Stimulated activated CD4-positive, alpha-beta T cell treated with anti-CD3 and anti-CD28 coated beads, TNF-alpha, amount 100 ng/mL, for 48 hours (primary cell): ENCODE data around the gene CC2D1A.

Experiments
- DNase-seq, 3 donors: peaks; one replicate each; pipeline ENCODE4 v3.0.0-alpha.2; 2020; ENCODE audit warnings: low read depth in 3 of 3

The CC2D1A gene

DNA sequence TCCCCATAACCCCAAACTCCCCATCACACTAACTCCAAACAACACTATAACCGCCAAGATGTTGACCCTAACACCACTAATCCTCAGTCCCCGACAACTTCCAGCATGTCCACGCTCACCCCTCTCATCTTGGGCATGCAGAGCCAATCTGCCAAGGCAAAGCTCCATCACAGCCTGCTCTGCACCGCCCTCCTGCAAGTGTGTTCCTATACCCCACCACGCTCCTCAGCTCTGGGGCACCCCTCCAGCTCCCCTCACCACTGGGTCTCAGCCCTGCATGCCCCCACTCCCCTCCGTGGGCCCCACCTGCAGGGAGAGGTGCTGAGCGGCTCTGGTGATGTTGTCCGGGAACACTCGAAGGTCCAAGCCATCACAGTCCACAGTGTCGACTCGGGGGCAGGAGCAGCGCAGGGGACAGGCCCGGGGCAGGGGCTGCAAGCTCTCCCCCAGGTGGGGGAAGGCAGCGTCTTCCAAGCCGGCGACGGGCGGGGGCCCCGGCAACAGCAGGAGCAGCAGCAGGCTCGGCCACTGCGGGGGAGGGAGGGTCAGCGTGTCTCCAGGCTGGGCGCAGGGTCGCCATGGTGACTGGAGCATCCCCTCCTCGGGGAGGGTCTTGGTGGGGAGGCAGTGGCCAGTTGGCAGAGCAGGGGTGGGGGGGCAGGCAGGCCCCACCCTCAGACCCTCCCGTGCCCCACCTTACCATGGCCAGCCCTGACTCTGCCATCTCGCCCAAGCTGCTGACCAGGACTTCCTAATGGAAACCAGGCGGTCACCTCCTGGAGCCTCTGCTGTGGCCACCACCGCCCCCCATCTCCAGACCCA is 31.7 kb downstream of the CC2D1A start:
- no peak for DNase-seq

DNA sequence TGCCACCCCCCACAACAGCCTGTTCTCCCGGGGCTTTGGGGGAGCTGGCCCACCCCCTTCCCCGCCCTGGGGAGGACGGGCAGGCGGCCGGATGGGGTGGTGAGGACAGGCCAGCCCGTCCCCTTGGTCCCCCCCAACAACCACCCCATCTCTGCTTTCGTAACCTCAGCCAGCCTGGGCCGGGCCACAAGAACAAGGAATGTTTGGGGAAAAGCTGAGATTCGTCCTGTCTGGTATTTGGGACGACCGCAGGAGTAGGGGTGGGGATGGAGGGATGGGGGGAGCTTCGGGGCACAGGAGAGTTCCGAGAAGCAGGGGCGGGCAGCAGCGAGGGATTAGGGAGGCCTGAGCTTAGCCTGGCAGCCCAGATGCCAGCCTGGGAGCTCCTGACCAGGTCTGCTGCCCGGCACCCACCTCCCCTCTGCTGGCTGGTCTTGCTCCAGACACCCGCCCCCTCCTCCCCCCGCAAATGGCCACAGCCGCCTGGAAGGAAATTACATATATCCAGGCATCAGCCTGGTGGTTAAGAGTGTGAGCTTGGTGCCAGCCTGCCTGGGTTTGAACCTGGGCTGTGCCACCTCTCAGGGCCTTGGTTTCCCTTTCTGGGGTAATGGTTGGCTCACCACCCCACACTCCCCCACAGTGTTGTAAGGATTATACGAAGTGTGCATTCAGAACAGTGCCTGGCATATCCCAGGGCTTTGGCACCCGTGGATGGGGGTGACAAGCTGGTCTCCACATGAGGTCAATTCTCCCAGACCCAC is 32.5 kb downstream of the CC2D1A start, which contains the start of gene PODNL1:
Gene PODNL1, minus strand, starts transcription at position 117 of the 764 bp plus-strand sequence. CDS start 236 bp downstream, outside the sequence.
- DNase-seq, result no peak

- DNase-seq, result no peak
Observed at GRCh38 chr19:13942023-13942684, 36.2 kb downstream of the CC2D1A start.

- DNase-seq, result no peak
Observed at GRCh38 chr19:13946414-13946813, 40.4 kb downstream of the CC2D1A start.

- no peak for DNase-seq
Observed at GRCh38 chr19:13951043-13951442, 45.0 kb downstream of the CC2D1A start.

DNA sequence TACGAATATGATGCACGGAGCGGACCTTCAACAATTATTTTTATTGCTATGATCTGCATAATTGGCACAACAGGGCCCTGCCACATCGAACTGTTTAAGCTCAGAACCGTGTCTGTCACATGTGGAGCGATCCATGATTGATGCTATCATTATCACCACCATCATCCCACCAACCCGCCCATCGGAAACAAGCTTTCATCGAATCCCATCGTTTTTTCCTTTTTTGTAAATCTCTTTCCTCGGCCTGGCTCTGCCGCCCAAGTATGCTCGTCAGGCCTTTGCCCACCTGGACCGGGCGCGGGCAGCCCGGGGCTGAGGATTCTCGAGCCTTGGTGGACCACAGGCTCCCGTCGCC is 45.8 kb downstream of the CC2D1A start:
- DNase-seq, result no peak

DNA sequence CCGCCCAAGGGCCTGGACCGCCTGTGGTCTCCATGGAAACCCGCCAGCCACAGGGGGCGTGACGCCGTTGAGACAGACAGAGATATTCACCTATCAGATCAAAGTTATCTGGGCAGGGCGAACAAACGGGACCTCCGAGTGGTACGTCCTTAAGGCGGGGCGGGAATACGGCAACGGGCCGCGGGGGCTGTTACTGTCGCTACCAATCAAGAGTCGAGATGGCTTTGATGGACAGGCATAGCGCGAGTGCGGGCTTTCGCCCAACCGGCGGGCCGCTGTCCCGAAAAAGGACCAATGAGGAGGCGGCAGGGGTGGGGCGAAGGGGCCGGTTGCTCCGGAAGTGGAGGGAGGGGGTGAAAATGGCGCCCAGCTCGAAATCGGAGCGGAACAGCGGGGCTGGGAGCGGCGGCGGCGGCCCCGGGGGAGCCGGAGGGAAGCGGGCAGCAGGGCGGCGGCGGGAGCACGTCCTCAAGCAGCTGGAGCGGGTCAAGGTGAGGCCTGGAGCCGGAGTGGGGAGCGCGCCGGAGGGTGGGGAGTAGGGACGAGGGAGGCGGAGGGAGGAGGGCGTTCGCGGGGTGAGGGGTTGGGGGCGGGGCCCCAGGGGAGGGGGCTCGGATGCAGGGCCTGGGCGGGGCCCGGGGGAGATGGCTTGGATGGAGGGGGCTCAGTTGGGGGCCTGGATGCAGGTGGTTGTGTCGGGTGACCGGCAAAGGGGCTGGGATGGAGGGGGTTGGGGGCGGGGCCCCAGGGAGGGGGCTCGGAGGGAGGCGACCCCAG is 46.3 kb downstream of the CC2D1A start, which contains the start of gene DCAF15:
Gene DCAF15, plus strand, starts transcription at position 356 of the 777 bp plus-strand sequence. Its CDS starts 4 bp downstream, at position 360.
- peak; percentile 99 for DNase-seq

DNA sequence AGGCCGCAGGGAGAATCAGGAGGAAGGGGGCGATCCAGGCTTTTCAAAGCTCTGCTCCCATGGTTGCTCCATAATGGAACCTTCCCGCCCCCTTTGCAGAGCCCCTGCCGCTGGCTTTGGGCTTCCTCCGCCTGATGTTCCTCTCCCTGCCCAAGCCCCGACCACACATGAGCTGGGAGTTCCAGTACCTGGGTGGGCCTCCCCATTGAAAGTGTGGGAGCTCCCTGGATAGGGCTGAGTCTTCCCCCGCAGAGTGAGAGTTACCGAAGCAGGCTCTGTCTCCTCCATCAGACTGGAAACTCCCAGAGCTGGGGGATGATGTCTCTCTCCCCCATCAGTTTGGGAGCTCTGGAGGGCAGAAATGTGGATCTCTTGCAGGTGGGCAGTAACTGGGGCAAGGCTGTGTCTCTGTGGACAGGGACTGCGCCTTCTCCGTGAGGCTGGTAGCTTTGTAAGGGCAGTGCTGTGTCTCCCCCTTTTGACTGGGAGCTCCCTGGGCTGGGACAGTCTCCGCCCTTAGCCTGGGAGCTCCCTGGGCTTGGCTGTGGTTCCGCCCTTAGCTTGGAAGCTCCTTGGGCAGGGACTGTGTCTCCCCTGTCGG is 47.0 kb downstream of the CC2D1A start:
- DNase-seq, result no peak

GRCh38 chr19:13954185-13954584 is 48.2 kb downstream of the CC2D1A start:
- no peak for DNase-seq

DNA sequence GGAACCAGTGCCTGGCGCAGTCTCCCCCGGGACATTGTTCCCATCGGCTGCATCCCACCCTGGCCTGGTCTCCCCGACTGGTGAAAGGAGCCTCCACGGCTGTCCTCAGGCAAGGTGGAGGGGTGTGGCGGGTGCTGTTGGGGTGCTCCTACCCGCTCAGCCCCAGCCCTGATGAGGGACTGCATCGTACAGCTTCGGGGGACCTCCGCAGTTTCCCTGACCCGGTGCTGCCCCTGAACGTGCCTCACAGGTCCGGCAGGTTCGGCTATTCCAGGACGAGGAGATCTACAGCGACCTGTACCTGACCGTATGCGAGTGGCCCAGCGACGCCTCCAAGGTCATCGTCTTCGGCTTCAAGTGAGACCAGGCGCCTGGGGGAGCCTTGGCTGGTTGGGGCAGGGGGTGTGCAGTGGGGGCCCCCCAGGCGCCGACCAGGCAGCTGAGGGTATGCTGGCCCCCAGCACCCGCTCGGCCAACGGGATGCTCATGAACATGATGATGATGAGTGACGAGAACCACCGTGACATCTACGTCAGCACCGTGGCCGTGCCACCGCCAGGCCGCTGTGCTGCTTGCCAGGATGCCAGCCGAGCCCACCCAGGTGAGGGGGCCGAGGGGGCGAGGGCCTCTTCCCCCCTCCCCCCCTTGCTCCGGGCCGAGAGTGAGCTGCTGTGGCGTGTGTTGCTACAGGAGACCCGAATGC is 49.8 kb downstream of the CC2D1A start:
- no peak for DNase-seq

GRCh38 chr19:13956365-13956744 is 50.4 kb downstream of the CC2D1A start:
- DNase-seq, result no peak

GRCh38 chr19:13957051-13957450 is 51.0 kb downstream of the CC2D1A start:
- no peak for DNase-seq

- no peak for DNase-seq
Observed at GRCh38 chr19:13958043-13958442, 52.0 kb downstream of the CC2D1A start.

DNA sequence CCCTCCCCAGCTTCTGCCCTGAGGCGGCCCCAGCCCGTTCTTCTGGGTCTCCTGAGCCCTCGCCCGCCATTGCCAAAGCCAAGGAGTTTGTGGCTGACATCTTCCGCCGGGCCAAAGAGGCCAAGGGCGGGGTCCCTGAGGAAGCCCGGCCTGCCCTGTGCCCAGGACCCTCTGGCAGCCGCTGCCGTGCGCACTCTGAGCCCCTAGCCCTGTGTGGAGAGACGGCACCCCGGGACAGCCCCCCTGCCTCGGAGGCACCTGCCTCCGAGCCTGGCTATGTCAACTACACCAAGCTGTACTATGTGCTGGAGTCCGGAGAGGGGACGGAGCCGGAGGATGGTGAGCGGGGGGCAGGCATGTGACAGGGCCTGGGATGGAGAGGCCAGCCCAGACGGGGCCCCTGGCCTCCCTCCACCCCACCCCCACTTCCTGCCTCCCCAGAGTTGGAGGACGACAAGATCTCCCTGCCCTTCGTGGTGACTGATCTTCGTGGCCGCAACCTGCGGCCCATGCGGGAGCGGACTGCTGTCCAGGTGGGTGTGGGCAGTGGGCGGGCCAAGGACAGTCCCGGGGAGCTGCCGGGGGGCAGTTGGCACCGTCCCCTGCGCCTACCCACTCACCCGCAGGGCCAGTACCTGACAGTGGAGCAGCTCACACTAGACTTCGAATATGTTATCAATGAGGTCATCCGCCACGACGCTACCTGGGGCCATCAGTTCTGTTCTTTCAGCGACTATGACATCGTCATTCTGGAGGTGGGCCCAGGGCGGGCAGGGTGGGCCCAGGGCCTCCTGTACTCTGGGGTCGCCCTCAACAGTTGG is 53.4 kb downstream of the CC2D1A start:
- no peak for DNase-seq

DNA sequence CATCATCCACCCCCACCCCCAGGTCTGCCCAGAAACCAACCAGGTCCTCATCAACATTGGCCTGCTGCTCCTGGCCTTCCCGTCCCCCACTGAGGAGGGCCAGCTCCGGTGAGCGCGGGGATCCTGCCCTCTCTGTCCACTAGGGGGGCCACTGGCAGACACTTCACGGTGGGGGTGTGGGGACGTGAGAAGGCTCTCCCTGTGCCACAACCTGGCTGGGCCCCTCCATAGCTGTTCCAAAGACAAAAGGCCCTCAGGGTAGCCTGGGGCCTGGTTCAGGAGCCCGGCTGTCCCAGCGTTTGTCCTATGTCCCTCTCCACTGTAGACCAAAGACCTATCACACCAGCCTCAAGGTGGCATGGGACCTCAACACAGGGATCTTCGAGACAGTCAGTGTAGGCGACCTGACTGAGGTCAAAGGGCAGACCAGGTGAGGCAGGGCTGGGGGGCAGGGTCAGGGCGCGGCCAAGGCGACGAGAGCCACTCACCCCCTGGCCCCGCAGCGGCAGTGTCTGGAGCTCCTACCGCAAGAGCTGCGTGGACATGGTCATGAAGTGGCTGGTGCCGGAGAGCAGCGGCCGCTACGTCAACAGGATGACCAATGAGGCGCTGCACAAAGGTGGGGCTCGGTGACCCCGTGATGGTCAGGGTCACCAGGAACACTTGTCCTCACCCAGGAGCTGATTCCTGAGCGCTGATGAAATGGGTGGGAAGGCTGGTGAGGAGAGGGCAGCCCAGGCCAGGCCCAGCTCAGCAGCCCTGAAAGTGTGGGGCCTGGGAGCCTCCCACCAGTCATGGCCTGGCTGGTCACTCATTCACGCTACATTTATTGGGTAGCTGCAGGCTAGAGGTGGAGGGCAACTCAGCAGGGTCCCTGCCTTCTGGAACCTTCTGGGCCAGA is 54.2 kb downstream of the CC2D1A start:
- no peak for DNase-seq

DNA sequence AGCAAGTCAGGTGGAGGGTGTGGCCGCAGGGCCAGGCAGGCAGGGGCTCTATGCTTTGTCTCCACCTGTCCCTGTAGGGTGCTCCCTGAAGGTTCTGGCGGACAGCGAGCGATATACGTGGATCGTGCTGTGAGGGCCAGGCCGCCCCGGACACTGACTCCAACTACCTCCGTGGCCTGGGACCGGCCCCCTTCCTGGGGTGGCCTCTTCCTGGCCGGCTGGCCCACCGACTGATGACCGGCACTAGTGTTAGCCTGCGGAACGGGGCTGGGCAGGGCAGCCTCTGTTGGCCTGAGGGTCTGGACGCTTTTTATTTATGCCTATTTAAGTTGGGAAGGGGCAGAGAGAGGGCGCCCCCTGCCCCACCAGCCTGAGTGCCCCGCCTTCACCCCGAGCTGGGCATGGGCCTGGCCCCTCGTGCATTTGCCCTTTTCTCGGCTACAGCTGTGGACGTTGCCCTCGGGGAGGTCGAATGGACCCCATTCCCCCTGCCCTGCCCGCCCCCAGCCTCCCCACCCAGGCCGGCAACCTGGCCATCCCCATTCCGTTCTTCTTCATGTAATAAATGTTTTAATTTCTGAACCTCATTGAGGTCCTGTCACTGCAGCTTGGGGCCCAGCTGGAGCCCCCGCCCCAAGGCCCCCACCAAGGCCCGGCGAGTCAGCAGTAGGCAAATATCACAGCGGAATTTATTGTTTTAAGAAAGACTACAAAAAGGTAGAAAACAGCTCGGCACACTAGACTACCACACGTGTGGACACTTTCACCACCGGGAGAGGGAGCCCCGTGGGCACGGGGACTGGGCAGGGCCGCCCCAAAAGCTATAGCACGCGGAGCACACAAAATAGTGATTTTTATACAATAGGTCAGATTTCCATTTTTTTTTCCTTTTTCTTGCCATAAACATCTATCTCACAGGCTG is 55.1 kb downstream of the CC2D1A start:
- no peak for DNase-seq
